Measurements from ENCODE around the gene GPR137B.

- TF ChIP-seq AFF1 (IDR thresholded peaks at IDR 0.05; ENCODE audit: low read depth in 1 of 2, partially characterized antibody in 2 of 2) (no peak), ATF3 (IDR thresholded peaks at IDR 0.05) (no peak), ATF3 (CRISPR knock-in tag; conservative IDR thresholded peaks at IDR 0.05) (no peak), SETDB1 (IDR thresholded peaks at IDR 0.05; ENCODE audit: low read length) (no peak), TARDBP (IDR thresholded peaks at IDR 0.05) (no peak), RAD21 (CRISPR knock-in tag; conservative IDR thresholded peaks at IDR 0.05 in 1 of 2, IDR thresholded peaks at IDR 0.05 in 1 of 2) (no peak), EZH2 (IDR thresholded peaks at IDR 0.05; ENCODE audit: borderline replicate concordance, low read depth, low read length) (no peak)
- TF ChIP-seq, protein P1, sequence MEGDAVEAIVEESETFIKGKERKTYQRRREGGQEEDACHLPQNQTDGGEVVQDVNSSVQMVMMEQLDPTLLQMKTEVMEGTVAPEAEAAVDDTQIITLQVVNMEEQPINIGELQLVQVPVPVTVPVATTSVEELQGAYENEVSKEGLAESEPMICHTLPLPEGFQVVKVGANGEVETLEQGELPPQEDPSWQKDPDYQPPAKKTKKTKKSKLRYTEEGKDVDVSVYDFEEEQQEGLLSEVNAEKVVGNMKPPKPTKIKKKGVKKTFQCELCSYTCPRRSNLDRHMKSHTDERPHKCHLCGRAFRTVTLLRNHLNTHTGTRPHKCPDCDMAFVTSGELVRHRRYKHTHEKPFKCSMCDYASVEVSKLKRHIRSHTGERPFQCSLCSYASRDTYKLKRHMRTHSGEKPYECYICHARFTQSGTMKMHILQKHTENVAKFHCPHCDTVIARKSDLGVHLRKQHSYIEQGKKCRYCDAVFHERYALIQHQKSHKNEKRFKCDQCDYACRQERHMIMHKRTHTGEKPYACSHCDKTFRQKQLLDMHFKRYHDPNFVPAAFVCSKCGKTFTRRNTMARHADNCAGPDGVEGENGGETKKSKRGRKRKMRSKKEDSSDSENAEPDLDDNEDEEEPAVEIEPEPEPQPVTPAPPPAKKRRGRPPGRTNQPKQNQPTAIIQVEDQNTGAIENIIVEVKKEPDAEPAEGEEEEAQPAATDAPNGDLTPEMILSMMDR (IDR thresholded peaks at IDR 0.05 in 2 of 3, conservative IDR thresholded peaks at IDR 0.05 in 1 of 3; ENCODE audit: insufficient read depth in 2 of 3, low read depth in 1 of 3, low read length in 3 of 3): no peak
Measured at GRCh38 chr1:236120721-236121153, 21.6 kb upstream of the GPR137B start.

All from K562 (cell line).